Parathyroid adenoma (tissue), 2 donors: ENCODE data around the gene FANCL.

ENCODE experiments used
- H2AFZ ChIP-seq: fragments of 300-600 bp; sonication (generic); one replicate; pipeline ENCODE4 v1.7.0; 2017; ENCODE audit warnings: antibody characterized with exemption, mild to moderate bottlenecking
- H3K27ac ChIP-seq: fragments of 300-600 bp; sonication (generic); one replicate; pipeline ENCODE4 v1.7.0; 2017
- H3K27me3 ChIP-seq: fragments of 300-600 bp; sonication (generic); one replicate; pipeline ENCODE4 v1.7.0; 2017; ENCODE audit warnings: low read length; ENCODE audit not compliant: control insufficient read depth, insufficient read depth
- H3K36me3 ChIP-seq: fragments of 300-600 bp; sonication (generic); one replicate; pipeline ENCODE4 v1.7.0; 2017; ENCODE audit warnings: low read length; ENCODE audit not compliant: control insufficient read depth, insufficient read depth
- H3K4me1 ChIP-seq: fragments of 300-600 bp; sonication (generic); one replicate; pipeline ENCODE4 v1.7.0; 2017; ENCODE audit warnings: control low read depth
- H3K4me2 ChIP-seq: fragments of 300-600 bp; sonication (generic); one replicate; pipeline ENCODE4 v1.7.0; 2017; ENCODE audit warnings: low read length
- H3K4me3 ChIP-seq: fragments of 300-600 bp; sonication (generic); one replicate; pipeline ENCODE4 v1.7.0; 2017; ENCODE audit warnings: low read depth, low read length
- H3K79me2 ChIP-seq: fragments of 300-600 bp; sonication (generic); one replicate; pipeline ENCODE4 v1.7.0; 2017; ENCODE audit warnings: control low read depth
- H3K9ac ChIP-seq: fragments of 300-600 bp; sonication (generic); one replicate; pipeline ENCODE4 v1.7.0; 2017; ENCODE audit warnings: mild to moderate bottlenecking
- H3K9me3 ChIP-seq: fragments of 300-600 bp; sonication (generic); one replicate; pipeline ENCODE4 v1.7.0; 2017; ENCODE audit warnings: low read length; ENCODE audit not compliant: control insufficient read depth
- CTCF ChIP-seq: fragments of 300-600 bp; sonication (generic); IDR thresholded peaks from one replicate; pipeline ENCODE4 v1.7.0; 2017; ENCODE audit warnings: antibody characterized with exemption, mild to moderate bottlenecking
- donor health status: primary hyperparathyroidism.

Gene FANCL

DNA sequence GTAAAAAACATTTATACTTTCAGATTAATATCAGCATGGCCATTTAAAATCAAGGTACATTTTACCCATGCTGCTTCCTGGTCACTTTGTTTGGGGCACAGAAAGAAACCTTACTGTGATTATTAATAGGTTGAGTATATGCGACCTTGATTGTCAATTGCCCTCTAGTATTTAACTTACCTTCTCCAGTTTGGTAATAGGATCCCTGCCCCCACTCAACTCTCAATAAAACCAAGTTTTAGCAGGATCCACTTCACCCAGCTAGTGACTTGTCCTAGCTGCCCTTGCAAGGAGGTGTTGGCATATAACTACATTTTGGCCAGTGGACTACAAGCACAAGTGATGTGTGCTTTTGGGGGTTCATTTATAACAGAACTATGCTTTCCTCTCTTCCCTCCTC lies 34.3 kb downstream of the FANCL start:
- H3K27ac ChIP-seq = no peak overlapping the region
- H3K27me3 ChIP-seq = no peaks in the 10 kb centered on the region
- H3K9ac ChIP-seq = no peak overlapping the region
- H3K36me3 ChIP-seq = no peaks in the 10 kb centered on the region
- H3K4me2 ChIP-seq = no peak overlapping the region
- no peak for TF ChIP-seq CTCF
- no peak overlapping the region for H2AFZ ChIP-seq
- H3K4me3 ChIP-seq = no peak overlapping the region
- H3K4me1 ChIP-seq = no peaks in the 10 kb centered on the region
- H3K9me3 ChIP-seq = no peaks in the 10 kb centered on the region
- peaks cover 2% of the 10 kb centered on the region for H3K79me2 ChIP-seq

- no peaks in the 10 kb centered on the region for H3K36me3 ChIP-seq
- no peaks in the 10 kb centered on the region for H3K79me2 ChIP-seq
- no peaks in the 10 kb centered on the region for H3K4me1 ChIP-seq
- TF ChIP-seq CTCF = no peak
- H3K9ac ChIP-seq = no peak overlapping the region
- no peaks in the 10 kb centered on the region for H3K9me3 ChIP-seq
- H3K27me3 ChIP-seq = no peaks in the 10 kb centered on the region
- H2AFZ ChIP-seq = no peak overlapping the region
- H3K4me3 ChIP-seq = no peak overlapping the region
- H3K27ac ChIP-seq = no peak overlapping the region
- no peak overlapping the region for H3K4me2 ChIP-seq
These were observed 36.7 kb downstream of the FANCL start for GRCh38 chr2:58204195-58204959.

- Histone ChIP-seq H3K4me2 (no peak overlapping the region), H3K36me3 (no peaks in the 10 kb centered on the region), H3K4me3 (no peak overlapping the region), H3K79me2 (no peaks in the 10 kb centered on the region), H3K9ac (no peak overlapping the region), H3K4me1 (no peaks in the 10 kb centered on the region), H3K9me3 (no peaks in the 10 kb centered on the region), H3K27ac (no peak overlapping the region), H2AFZ (no peak overlapping the region), H3K27me3 (no peaks in the 10 kb centered on the region)
- TF ChIP-seq CTCF = no peak
These were observed 38.1 kb downstream of the FANCL start for GRCh38 chr2:58203018-58203417.

- Histone ChIP-seq H3K79me2 (no peaks in the 10 kb centered on the region), H3K27ac (no peak overlapping the region), H3K9me3 (no peaks in the 10 kb centered on the region), H3K9ac (no peak overlapping the region), H3K27me3 (no peaks in the 10 kb centered on the region), H3K4me2 (no peak overlapping the region), H2AFZ (no peak overlapping the region), H3K4me1 (no peaks in the 10 kb centered on the region), H3K36me3 (no peaks in the 10 kb centered on the region), H3K4me3 (no peak overlapping the region)
- TF ChIP-seq CTCF = no peak
These were observed 38.7 kb downstream of the FANCL start for GRCh38 chr2:58202404-58202803.

GRCh38 chr2:58197894-58198293 lies 43.2 kb downstream of the FANCL start:
- H3K27ac ChIP-seq = no peak overlapping the region
- no peaks in the 10 kb centered on the region for H3K27me3 ChIP-seq
- no peaks in the 10 kb centered on the region for H3K79me2 ChIP-seq
- H3K4me1 ChIP-seq = no peaks in the 10 kb centered on the region
- no peak overlapping the region for H2AFZ ChIP-seq
- TF ChIP-seq CTCF = no peak
- H3K9ac ChIP-seq = no peak overlapping the region
- H3K4me2 ChIP-seq = no peak overlapping the region
- H3K36me3 ChIP-seq = no peaks in the 10 kb centered on the region
- H3K4me3 ChIP-seq = no peak overlapping the region
- no peaks in the 10 kb centered on the region for H3K9me3 ChIP-seq
